Measurements from ENCODE around the gene EPB41L2.

GRCh38 chr6:130838951-130839350 lies 224.1 kb downstream of the EPB41L2 start:
- no peak for TF ChIP-seq POLR2A (IDR thresholded peaks at IDR 0.05)
- TF ChIP-seq, protein P1, sequence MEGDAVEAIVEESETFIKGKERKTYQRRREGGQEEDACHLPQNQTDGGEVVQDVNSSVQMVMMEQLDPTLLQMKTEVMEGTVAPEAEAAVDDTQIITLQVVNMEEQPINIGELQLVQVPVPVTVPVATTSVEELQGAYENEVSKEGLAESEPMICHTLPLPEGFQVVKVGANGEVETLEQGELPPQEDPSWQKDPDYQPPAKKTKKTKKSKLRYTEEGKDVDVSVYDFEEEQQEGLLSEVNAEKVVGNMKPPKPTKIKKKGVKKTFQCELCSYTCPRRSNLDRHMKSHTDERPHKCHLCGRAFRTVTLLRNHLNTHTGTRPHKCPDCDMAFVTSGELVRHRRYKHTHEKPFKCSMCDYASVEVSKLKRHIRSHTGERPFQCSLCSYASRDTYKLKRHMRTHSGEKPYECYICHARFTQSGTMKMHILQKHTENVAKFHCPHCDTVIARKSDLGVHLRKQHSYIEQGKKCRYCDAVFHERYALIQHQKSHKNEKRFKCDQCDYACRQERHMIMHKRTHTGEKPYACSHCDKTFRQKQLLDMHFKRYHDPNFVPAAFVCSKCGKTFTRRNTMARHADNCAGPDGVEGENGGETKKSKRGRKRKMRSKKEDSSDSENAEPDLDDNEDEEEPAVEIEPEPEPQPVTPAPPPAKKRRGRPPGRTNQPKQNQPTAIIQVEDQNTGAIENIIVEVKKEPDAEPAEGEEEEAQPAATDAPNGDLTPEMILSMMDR (IDR thresholded peaks at IDR 0.05), result no peak

Measured in upper lobe of left lung (tissue), 4 donors.